GM19035 (cell line): ENCODE results near the gene CDIP1.
"Not testable (repeated sequence)": the region's sequence is repeated elsewhere in the genome, so short reads cannot be mapped to it uniquely, and the experiment has no call there.

Source experiments
- ATAC-seq: cut with Tn5 transposase; IDR thresholded peaks from one replicate; pipeline ENCODE4 v1.9.1; 2021; ENCODE audit not compliant: unreplicated experiment

CDIP1 gene

DNA sequence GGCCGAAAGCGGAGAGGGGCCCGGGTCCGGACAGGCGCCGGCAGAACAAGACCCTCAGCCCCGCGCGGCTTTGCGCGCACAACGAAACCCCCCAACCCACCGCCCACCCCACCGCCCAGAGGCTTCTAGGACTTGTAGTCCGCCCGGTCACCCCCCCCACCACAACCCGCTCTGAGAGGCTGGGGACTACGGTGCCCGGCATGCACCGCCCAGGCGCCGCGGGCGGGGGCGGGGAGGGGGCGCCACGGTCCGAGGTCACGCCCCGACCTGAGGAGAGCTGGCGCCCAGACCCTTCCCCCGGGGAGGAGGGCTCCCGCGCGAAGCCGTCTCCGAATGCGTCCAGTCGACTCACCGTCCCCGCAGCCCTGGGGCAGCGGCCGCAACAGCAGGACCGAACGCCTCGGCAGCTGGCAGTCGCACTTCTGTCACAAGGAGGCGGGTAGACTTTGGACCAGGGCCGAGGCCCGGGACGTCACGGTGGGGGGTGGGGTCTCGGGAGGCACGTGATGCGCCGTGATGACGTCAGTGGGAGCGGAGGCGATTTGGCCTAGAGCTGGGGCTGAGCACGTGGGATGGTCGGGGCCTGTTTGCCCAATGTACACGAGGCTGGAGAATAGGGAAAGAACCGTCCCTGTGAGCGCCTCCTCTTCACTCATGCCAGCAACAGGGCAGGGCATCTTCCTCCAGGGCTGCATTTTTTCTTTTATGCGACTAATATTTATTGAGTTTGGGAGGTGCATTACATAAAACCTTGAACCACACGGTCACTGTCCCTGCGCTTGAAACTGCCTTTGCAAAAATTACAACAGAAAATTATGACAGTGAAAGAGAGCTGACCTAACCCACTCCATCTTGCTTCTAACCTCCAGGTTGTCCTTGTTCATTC, at the start of gene CDIP1:
Gene CDIP1 (minus strand): TSS at position 424 of the 886 bp plus-strand sequence. CDS start 24,643 bp downstream, outside the sequence.
- ATAC-seq: peak; percentile 73

DNA sequence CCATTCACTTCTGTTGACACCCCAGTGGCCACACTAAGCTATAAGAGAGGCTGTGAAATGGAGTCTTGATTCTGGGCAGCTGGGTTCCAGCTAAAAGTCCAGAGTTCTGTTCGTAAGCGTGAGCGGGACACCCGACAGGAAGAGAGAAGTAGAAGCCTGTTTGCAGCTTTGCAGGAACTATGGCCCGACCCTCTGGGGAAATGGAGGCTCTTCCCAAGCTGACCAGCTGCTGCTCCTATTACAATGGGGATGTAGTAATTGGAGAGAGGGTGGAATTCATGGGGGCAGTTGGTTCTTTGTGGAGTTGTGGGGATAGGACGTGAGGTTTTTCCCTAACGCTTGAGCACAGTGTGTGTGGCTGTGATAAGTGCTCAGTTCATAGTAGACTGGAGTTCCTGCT, 47.7 kb upstream of the CDIP1 start:
- ATAC-seq: no peak

DNA sequence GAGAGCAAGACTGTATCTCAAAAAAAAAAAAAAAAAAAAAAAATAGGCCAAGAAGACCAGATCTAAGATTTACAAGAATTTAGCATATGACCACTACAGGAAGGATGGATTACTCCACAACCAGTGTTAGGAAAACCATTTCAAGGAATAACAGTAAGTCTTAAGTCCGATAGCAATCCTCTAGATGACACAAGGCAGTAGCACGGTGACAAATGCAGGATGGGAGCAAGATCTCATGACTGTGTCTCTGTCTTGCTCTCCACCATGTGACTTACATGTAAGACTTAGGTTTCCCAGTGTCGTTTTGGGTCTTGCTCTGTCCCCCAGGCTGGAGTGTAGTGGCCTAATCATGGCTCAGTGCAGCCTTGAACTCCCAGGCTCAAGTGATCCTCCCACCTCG, 45.3 kb upstream of the CDIP1 start:
- no peak for ATAC-seq

DNA sequence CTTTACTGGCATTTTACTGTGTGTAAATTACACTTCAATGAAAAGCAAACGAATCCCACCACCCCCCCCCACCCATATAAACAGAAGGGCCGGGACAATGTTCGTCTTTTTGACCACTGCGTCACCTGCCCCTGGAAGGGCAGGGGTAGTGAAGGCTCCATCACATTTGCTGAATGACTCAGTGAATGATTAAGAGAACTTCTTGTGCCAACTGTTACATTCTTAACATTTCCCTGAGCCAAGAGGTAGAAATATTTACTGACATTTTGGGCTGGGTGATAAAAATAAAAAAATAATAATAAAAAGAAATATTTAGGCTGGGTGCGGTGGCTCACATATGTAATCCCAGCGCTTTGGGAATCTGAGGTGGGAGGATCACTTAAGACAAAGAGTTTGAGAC, 41.7 kb upstream of the CDIP1 start:
- ATAC-seq: no peak

DNA sequence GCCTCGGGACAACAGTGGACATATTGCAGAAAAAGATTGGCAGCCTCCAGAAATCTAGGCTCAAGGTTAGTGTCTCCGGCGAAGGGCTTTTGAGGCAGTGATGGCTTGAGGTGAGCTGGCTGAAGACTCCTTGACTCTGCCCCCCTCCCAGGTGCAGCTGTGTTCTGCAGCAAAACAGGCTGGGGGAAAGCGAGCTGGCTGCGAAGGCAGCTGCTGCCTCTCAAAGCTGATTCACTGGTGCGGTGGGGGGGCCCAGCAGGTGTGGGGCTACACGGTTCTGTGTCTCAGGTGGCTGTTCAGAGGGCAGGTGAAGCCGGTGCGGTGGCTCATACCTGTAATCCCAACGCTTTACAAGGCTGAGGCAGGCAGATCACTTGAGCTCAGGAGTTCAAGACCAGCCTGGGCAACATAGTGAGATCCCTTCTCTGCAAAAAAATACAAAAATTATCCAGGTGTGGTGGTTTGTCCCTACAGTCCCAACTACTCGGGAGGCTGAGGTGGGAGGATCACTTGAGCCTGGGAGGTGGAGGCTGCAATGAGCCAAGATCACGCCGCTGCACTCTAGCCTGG, 40.5 kb upstream of the CDIP1 start:
- ATAC-seq: no peak

DNA sequence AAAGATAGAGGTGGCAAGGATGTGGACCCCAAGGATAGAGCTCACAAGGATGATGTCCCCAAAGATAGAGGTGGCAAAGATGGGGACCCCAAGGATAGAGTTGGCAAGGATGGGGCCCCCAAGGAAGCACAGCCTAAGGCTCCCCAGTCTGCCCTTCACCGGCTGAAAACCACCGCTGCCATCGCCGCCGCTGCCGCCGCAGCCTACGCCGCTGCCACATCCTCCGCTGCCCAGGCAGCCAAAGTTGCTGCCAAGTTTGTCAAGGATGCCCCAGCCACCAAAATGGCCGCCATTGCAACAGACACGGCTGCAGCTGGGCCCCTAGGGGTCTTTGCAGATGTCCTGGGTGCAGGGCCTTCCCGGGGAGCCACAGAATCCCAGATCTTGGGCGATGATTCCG, 37.4 kb upstream of the CDIP1 start:
- ATAC-seq: no peak

DNA sequence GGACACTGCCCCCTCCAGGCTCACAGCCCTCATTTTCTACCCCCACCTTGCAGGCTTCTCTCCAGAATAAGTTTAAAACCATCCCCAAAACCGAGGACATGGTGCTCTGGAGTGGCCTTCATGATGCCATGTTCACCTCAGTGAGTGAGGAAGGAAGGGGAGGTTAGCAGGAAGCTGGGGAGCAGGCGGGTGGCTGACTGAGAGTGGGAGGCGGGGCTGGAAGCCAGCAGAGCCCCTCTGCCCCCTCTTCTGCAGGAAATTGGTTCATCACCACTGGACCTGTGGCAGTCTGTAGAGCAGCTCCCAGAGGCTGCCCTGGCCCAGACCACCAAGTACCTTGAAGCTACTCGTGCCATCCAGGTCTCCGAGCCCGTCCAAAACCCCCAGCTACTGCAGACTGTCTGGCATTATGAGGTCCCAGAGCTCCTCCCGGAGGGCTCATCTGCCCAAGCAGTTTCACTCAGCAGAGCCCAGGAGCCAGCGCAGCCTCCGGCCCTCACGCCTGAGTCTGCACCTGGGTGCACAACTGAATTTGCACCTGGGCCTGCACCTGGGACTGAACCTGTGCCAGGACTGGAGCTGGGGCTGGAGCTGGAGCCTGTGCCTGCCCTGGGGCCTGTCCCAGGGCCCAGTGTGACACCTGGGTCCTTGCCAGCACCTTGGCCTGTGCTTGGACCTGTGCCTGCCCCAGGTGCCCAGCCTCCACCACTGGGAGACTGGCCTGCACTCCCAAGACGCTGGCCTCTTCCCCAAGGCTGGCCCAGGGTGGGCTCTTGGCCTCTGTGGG, 36.5 kb upstream of the CDIP1 start:
- ATAC-seq: no peak

DNA sequence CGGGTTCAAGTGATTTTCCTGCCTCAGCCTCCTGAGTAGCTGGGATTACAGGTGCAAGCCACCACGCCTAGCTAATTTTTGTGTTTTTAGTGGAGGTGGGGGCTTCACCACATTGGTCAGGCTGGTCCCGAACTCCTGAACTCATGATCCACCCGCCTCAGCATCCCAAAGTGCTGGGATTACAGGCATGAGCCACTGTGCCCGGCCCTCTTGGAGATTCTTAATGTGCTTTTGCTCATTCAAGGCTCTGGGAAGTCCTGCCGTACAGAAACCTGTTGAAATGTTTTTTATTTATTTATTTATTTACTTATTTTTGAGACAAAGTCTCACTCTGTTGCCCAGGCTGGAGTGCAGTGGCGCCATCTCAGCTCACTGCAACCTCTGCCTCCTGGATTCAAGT, 35.4 kb upstream of the CDIP1 start:
- not testable (repeated sequence) for ATAC-seq

DNA sequence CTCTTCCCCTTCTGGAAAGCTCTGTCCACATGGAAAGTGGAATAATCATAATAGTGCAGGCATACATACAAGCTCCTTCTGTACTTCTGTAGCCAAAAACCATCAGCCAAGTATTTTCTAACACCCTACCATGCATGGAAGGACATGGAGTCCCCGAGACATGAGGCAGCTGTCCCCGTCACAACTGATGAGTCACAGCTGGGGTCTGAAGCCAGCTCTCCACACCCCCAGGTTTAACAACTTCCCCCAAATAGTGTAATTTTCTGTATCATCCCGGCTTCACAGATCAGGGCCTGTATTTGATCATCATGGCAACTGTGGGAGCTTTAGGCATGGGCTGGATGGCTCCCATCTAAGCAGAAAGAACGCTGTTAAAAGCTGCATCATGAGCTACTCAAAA, 34.1 kb upstream of the CDIP1 start:
- no peak for ATAC-seq

DNA sequence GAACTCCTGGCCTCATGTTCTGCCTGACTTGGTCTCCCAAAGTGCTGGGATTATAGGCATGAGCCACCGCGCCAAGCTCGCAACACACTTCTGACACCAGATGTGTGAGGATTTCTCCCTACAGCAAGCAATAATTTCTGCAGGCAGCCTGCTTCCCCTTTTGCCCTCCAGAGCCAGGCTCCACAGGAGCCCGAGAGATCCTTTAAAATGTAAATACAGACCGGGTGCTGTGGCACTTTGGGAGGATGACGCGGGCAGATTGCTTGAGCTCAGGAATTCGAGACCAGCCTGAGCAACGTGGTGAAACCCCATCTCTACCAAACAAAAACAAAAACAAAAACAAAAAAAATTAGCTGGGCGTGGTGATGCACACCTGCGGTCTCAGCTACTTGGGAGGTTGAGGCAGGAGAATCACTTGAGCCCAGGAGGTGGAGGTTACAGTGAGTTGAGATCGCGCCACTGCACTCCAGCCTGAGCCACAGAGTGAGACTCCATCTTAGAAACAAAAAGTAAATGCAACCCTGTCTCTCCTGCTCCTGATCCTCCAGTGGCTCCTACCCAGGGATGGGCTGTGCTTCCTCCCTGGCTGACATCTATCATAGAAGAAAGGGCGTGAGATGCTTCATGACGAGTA, 32.2 kb upstream of the CDIP1 start:
- ATAC-seq: no peak

DNA sequence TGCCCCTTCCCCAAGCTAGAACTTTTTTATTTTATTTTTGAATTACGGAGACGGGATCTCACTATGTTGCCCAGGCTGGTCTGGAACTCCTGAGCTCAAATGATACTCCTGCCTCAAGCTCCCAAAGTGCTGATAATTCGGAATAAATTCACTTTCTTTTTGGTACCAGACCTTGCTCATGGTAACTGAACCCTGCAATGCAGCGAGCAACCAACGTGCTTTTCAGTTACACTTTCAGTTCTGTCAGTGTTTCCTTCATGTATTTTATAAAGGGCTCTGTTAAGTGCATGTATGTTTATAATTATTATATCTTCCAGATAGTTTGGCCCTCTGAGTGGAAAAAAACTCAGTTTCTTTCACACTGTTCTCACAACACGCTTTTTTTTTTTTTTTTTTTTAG, 31.5 kb upstream of the CDIP1 start:
- no peak for ATAC-seq

DNA sequence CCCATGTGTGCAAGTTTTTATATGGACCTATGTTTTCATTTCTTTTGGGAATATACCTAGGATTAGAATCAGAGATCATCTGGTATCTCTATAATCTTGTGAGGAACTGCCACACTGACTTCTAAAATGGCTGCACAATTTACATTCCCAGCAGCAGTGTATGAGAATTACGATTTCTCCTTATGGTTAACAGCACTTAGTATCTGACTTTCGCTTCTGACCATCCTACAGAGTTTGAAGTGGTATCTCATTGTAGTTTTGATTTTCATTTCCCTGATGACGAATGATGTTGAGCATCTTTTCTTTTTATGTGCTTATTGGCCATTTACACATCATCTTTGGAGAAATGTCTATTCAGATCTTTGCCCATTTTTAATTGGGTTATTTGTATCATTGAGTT, 27.6 kb upstream of the CDIP1 start:
- no peak for ATAC-seq

DNA sequence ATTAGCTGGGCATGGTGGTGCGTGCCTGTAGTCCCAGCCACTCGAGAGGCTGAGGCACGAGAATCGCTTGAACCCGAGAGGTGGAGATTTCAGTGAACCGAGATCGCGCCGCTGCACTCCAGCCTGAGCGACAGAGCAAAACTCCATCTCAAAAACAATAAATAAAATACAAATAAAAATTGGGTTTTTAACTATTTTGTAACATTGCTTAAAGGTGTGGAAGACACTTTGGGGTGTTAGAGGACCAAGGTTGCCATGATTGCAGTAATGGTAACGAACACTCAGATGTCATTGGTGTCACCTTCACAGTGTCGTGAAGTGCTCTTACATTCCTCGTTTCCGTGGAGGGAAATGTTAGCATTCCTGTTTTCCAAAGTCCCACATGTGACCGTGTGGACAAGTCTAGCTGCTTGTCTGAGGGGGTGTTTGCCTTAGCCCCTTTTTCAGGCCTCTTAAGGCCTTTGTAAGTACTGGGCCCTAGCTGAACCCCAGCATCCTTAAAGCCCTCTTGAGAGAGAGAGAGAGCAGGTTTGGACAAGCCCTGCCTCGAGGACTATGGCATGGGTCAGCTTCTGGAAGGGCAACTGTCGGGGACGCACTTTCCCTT, 26.2 kb upstream of the CDIP1 start:
- no peak for ATAC-seq

DNA sequence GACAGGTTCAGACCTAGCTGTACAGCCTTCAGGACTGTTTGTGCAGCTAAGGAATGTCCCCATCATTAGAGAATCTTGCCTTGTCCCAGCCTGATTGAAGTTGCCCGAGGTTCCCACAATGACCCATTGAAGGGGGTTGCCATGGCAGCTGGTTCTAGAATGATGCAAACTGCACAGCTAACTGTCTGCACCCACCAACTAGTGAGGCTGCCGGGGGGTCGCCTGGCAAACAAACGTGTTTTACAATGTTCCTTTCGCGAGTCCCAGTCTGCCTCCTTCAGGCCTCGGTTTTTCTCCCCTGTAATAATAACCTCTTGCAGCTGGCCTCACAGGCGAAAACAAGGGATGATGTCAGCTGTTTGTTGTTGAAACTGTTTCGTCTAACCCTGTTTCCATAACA, 23.0 kb upstream of the CDIP1 start:
- no peak for ATAC-seq

DNA sequence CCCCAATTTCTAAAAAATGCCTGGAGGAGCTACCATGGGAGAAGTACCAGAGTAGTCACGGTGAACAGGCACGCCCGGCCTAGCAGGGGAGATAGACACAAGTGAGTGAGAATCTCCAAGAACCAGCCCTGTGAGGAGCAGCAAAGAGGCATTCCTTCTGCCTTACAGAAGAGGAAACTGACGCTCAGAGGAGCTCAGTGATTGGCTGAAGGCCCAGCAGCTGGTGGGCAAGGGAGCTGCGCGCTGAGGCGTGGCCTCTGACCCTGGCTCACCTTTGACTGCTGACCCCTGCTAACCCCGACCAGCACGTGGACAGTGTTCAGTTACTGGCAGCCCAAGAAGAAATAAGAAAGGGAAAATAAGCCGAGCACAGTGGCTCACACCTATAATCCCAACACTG, 19.4 kb upstream of the CDIP1 start:
- no peak for ATAC-seq

DNA sequence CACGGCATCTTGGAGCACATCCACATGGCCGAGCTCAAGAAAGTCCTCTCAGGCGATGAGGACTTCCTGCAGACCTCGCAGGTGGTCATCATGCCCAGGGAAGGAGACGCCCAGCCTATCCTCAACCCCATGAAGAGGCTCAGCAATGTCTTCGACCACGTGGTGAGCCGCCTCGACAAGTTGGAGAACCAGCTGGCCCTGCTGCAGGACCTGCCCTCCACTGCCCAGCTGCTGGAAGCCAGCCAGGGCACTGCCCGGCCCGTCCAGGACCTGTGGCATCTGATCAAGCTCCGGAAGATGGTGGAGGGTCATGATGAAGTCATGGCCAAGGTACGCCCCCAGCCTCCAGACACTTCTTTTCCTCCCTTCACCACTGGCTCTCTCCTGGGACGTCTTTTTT, 18.0 kb upstream of the CDIP1 start:
- no peak for ATAC-seq

DNA sequence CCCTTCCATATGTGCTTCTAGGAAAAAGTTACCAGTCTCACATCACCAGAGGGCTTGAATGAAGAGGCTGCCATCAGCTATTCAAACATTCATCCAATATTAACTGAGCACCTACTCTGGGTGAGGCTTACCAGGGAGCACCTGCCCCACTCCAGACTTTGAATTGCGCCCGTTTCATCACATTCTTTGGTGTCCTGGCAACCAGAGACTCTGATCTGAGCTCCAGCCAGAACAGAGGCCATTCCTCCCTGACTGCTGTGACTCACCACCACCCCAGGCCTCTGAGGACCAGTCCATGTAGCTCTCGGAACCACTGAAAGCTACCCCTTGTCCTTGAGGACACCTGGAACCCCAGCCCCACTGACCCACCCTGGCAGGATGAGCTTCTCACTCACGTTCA, 17.5 kb upstream of the CDIP1 start, which contains the start of gene C16orf96:
Gene C16orf96 (plus strand): TSS at position 229 of the 400 bp plus-strand sequence. CDS start 150 bp downstream, at position 379.
- no peak for ATAC-seq

DNA sequence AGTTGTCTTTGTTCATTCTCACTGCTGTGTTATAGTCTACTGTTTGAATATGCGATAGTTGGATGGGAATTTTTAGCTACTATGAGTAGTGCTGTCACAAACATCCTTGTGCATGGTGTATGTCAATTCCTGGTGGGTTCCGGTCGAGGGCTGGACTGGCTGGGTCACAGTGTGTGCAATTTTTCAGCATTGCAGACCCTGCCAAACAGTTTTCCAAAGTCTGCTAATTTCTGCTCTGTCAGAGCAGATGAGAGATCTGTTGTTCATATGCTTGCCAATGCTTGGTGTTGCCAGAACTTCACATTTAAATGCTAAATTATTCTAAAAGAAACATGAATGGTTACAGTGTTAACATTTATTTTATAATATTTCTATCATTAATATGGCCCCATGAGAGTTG, 14.0 kb upstream of the CDIP1 start:
- ATAC-seq: no peak

DNA sequence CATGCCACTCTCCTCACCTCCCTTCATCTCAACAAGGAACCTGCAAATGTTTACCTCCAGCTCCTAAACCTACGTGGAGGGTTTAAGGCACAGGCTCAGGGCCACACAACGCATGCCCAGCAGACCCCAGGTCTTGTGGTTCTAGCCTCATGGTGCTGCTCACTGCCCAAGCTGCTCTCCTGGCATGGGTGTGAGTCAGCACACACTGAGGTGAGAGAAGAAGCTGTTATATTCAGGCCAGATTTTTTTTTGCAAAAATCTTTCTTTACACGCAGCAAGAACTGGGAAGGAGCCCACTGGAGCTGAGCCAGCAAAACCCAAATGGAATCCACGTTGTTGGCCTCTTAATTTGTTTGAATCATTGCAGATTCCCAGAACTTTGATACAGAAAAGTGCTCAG, 12.0 kb upstream of the CDIP1 start:
- no peak for ATAC-seq

DNA sequence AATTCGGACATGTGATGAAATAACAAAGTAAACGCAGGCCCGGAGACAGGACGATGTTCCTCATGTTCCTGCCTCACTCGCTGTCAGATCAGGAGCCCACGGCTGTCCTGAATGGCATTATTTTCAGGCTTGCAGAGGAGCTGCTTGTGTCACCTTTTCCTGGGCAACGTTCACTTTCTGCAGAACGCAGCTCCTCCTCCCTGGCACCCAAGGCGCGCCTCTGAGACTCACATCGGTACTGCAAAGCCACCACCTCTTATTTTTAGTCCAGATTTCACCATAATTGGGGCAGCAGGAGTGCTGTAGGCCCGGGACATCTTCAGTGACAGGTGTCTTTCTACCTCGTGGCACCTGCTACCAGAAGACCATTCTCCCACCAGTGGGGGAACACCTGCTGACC, 9.6 kb upstream of the CDIP1 start:
- no peak for ATAC-seq

DNA sequence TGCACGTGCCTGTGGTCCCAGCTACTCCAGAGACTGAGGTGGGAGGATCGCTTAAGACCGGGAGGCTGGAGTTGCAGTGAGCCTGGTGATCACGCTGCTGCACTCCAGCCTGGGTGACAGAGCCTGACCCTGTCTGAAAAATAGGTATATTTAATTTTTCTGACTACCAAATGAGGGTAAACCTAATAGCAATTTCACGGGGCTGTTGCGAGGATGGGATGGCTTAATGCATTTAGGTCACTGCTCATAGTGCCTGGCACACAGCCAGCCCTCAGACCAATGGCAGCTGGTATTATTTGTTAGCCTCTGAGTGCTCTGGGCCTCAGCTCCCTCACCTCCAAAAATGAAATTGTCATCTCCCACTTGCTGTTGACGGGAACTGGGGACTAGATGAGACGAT, 5.9 kb upstream of the CDIP1 start:
- no peak for ATAC-seq
